Vagina (tissue), 2 donors: ENCODE data around the gene HCK. TPM values are rescaled to one million over a fixed set of nuclear protein-coding genes. Genes with fewer than 3 reads are reported as not detected.

Experiments used
- DNase-seq, 2 donors: peaks; one replicate each; pipeline ENCODE4 v3.0.0-alpha.2; 2017; ENCODE audit errors: extremely low spot score in 2 of 2
- H3K27ac ChIP-seq: fragments of 200-600 bp; sonication (generic); one replicate; pipeline ENCODE4 v1.5.1; 2019
- H3K27me3 ChIP-seq: fragments of 200-600 bp; sonication (generic); one replicate; pipeline ENCODE4 v1.5.1; 2019
- H3K36me3 ChIP-seq, 2 donors: fragments of 200-600 bp; sonication (generic); one replicate each; pipeline ENCODE4 v1.5.1; 2017 to 2019
- H3K4me1 ChIP-seq: fragments of 200-600 bp; sonication (generic); one replicate; pipeline ENCODE4 v1.5.1; 2019
- H3K4me3 ChIP-seq, 2 donors: fragments of 200-600 bp; sonication (generic); 1 replicate in 1 of 2; 2 replicates in 1 of 2; pipeline ENCODE4 v1.5.1; 2016 to 2019
- H3K9me3 ChIP-seq: fragments of 200-600 bp; sonication (generic); one replicate; pipeline ENCODE4 v1.5.1; 2019
- CTCF ChIP-seq, 3 experiments: fragments of 450-650 bp in 2 of 3; fragments of 200-600 bp in 1 of 3; sonication (generic) in 1 of 3; IDR thresholded peaks; one replicate each; pipeline ENCODE4 v1.5.1; 2017 to 2019; ENCODE audit warnings: antibody characterized with exemption in 3 of 3, mild to moderate bottlenecking in 2 of 3, moderate library complexity in 2 of 3
- POLR2A ChIP-seq, 2 donors: fragments of 450-650 bp; IDR thresholded peaks; one replicate each; pipeline ENCODE4 v1.6.1; 2017; ENCODE audit warnings: antibody characterized with exemption in 2 of 2, mild to moderate bottlenecking in 2 of 2, moderate library complexity in 2 of 2
- POLR2AphosphoS5 ChIP-seq, 2 donors: sonication (generic); formaldehyde crosslinking; IDR thresholded peaks; one replicate each; pipeline ENCODE4 v1.9.0; 2017; ENCODE audit warnings: antibody characterized with exemption in 2 of 2, mild to moderate bottlenecking in 2 of 2, low read depth in 1 of 2; ENCODE audit not compliant: insufficient read depth in 1 of 2
- intact Hi-C: fragments of 100-400 bp; cut with DNase I; formaldehyde crosslinking; loops from one replicate; pipeline ENCODE4 v1.15.1; 2023
- total RNA-seq: library from RNA; depleted of rRNA; stranded (reverse); fragments of >200 nt; gene quantifications from one replicate; pipeline ENCODE4 v1.2.3, GENCODE V29; 2016

HCK gene
- total RNA-seq, 1 donor from 2014 or later, result 10.1 TPM

DNA sequence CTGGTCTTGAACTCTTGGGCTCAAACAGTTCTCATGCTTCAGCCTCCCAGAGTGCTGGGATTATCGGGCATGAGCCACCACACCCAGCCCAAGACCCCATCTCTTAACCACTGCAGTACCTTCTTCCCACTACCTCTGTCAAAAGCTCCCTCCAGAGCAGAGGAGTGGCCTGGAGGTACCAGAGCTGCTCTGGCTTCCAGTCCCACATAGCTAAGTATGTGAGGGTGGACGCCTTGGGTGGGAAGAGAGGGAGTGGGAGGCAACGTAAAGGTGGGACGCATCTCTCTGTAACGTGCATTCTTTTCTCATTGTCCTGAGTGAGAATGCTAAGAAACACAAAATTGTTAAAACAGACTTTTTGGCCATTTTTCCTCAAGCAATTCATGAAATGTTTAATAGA is 82.0 kb downstream of the HCK start:
- Histone ChIP-seq H3K9me3 (no peaks in the 10 kb centered on the region), H3K27me3 (no peaks in the 10 kb centered on the region), H3K36me3 (peaks cover 0 to 14% of the 10 kb centered on the region in 2 donors), H3K27ac (no peak overlapping the region), H3K4me1 (peaks cover 6% of the 10 kb centered on the region), H3K4me3 (no peak overlapping the region)
- intact Hi-C loops, result no loop called here
- TF ChIP-seq POLR2AphosphoS5 (IDR thresholded peaks at IDR 0.05; ENCODE audit: insufficient read depth in 1 of 2, low read depth in 1 of 2), result no peak
- TF ChIP-seq POLR2A (IDR thresholded peaks at IDR 0.05), result no peak
- no peak for TF ChIP-seq CTCF (IDR thresholded peaks at IDR 0.05)
- DNase-seq, result no peak

- no peak overlapping the region for H3K27ac ChIP-seq
- no peaks in the 10 kb centered on the region for H3K9me3 ChIP-seq
- no peaks in the 10 kb centered on the region for H3K4me1 ChIP-seq
- no peaks in the 10 kb centered on the region for H3K27me3 ChIP-seq
- no peak overlapping the region for H3K4me3 ChIP-seq
- peaks cover 0 to 25% of the 10 kb centered on the region in 2 donors for H3K36me3 ChIP-seq
- intact Hi-C loops, result no loop called here
- no peak for TF ChIP-seq CTCF (IDR thresholded peaks at IDR 0.05)
- no peak for TF ChIP-seq POLR2AphosphoS5 (IDR thresholded peaks at IDR 0.05; ENCODE audit: insufficient read depth in 1 of 2, low read depth in 1 of 2)
- TF ChIP-seq POLR2A (IDR thresholded peaks at IDR 0.05), result no peak
- DNase-seq, result no peak
Observed at GRCh38 chr20:32135983-32136515, 84.0 kb downstream of the HCK start.

GRCh38 chr20:32138921-32139320 is 86.9 kb downstream of the HCK start:
- TF ChIP-seq POLR2A (IDR thresholded peaks at IDR 0.05) (no peak), CTCF (IDR thresholded peaks at IDR 0.05) (no peak), POLR2AphosphoS5 (IDR thresholded peaks at IDR 0.05; ENCODE audit: insufficient read depth in 1 of 2, low read depth in 1 of 2) (no peak)
- H3K4me3 ChIP-seq, result no peak overlapping the region
- H3K9me3 ChIP-seq, result no peaks in the 10 kb centered on the region
- intact Hi-C loops, result no loop called here
- H3K4me1 ChIP-seq, result no peaks in the 10 kb centered on the region
- DNase-seq, result no peak
- no peak overlapping the region for H3K27ac ChIP-seq
- H3K36me3 ChIP-seq, result peaks cover 0 to 53% of the 10 kb centered on the region in 2 donors
- no peaks in the 10 kb centered on the region for H3K27me3 ChIP-seq

GRCh38 chr20:32139947-32140346 is 87.9 kb downstream of the HCK start:
- TF ChIP-seq CTCF (IDR thresholded peaks at IDR 0.05) (no peak), POLR2A (IDR thresholded peaks at IDR 0.05) (no peak), POLR2AphosphoS5 (IDR thresholded peaks at IDR 0.05; ENCODE audit: insufficient read depth in 1 of 2, low read depth in 1 of 2) (no peak)
- intact Hi-C loops, result no loop called here
- no peaks in the 10 kb centered on the region for H3K4me1 ChIP-seq
- no peaks in the 10 kb centered on the region for H3K27me3 ChIP-seq
- H3K4me3 ChIP-seq, result no peak overlapping the region
- no peak for DNase-seq
- H3K27ac ChIP-seq, result no peak overlapping the region
- peaks cover 0 to 63% of the 10 kb centered on the region in 2 donors for H3K36me3 ChIP-seq
- no peaks in the 10 kb centered on the region for H3K9me3 ChIP-seq

- H3K9me3 ChIP-seq, result no peaks in the 10 kb centered on the region
- intact Hi-C loops, result no loop called here
- H3K27ac ChIP-seq, result no peak overlapping the region
- no peaks in the 10 kb centered on the region for H3K27me3 ChIP-seq
- DNase-seq, result no peak
- no peak overlapping the region for H3K4me3 ChIP-seq
- H3K4me1 ChIP-seq, result no peaks in the 10 kb centered on the region
- TF ChIP-seq POLR2A (IDR thresholded peaks at IDR 0.05), result no peak
- TF ChIP-seq CTCF (IDR thresholded peaks at IDR 0.05), result no peak
- no peak for TF ChIP-seq POLR2AphosphoS5 (IDR thresholded peaks at IDR 0.05; ENCODE audit: insufficient read depth in 1 of 2, low read depth in 1 of 2)
- H3K36me3 ChIP-seq, result peaks cover 0 to 69% of the 10 kb centered on the region in 2 donors
Observed at GRCh38 chr20:32140603-32141002, 88.6 kb downstream of the HCK start.
